Hepatocyte (in vitro differentiated cells): Measurements from ENCODE around the gene RPL39L. TPM values are rescaled to one million over a fixed set of nuclear protein-coding genes. Genes with fewer than 3 reads are reported as not detected.

ENCODE experiments used
- DNase-seq: peaks from one replicate; pipeline ENCODE4 v3.0.0-alpha.2; 2016; ENCODE audit warnings: low spot score
- H2AFZ ChIP-seq: fragments of 200-600 bp; sonication (generic); 2 replicates; pipeline ENCODE4 v1.6.0; 2016; ENCODE audit warnings: antibody characterized with exemption, mild to moderate bottlenecking
- H3K27ac ChIP-seq: fragments of 200-600 bp; sonication (generic); 2 replicates; pipeline ENCODE4 v1.5.1; 2016; ENCODE audit warnings: mild to moderate bottlenecking
- H3K27me3 ChIP-seq: fragments of 200-600 bp; sonication (generic); 2 replicates; pipeline ENCODE4 v1.6.1; 2016
- H3K36me3 ChIP-seq: fragments of 200-600 bp; sonication (generic); replicated peaks from 2 replicates; pipeline ENCODE4 v1.5.1; 2016; ENCODE audit warnings: low read depth; ENCODE audit not compliant: insufficient read depth
- H3K4me1 ChIP-seq: fragments of 200-600 bp; sonication (generic); 2 replicates; pipeline ENCODE4 v1.5.1; 2016; ENCODE audit warnings: mild to moderate bottlenecking, moderate library complexity; ENCODE audit not compliant: insufficient read depth
- H3K4me2 ChIP-seq: fragments of 200-600 bp; sonication (generic); 2 replicates; pipeline ENCODE4 v1.6.0; 2016
- H3K4me3 ChIP-seq: fragments of 200-600 bp; sonication (generic); 2 replicates; pipeline ENCODE4 v1.5.1; 2016; ENCODE audit warnings: mild to moderate bottlenecking
- H3K79me2 ChIP-seq: fragments of 200-600 bp; sonication (generic); 2 replicates; pipeline ENCODE4 v1.6.0; 2017; ENCODE audit warnings: mild to moderate bottlenecking
- H3K9me2 ChIP-seq: fragments of 200-600 bp; sonication (generic); replicated peaks from 2 replicates; pipeline ENCODE4 v1.6.0; 2017; ENCODE audit warnings: mild to moderate bottlenecking; ENCODE audit not compliant: insufficient read depth
- H3K9me3 ChIP-seq: fragments of 200-600 bp; sonication (generic); 2 replicates; pipeline ENCODE4 v1.5.1; 2016; ENCODE audit warnings: low read depth, mild to moderate bottlenecking
- H4K20me1 ChIP-seq: fragments of 200-600 bp; sonication (generic); 2 replicates; pipeline ENCODE4 v1.6.0; 2016; ENCODE audit warnings: mild to moderate bottlenecking; ENCODE audit not compliant: insufficient read depth, poor library complexity, severe bottlenecking
- EZH2 ChIP-seq: fragments of 200-600 bp; sonication (generic); IDR thresholded peaks from 2 replicates; pipeline ENCODE4 v1.6.1; 2016; ENCODE audit warnings: antibody characterized with exemption, mild to moderate bottlenecking, borderline replicate concordance
- EZH2phosphoT487 ChIP-seq: fragments of 200-600 bp; sonication (generic); IDR thresholded peaks from one replicate; pipeline ENCODE4 v1.6.1; 2018; ENCODE audit warnings: antibody characterized with exemption, mild to moderate bottlenecking, low read depth, moderate library complexity; ENCODE audit not compliant: unreplicated experiment, severe bottlenecking
- WGBS: methylation state at CpG from one replicate; pipeline ENCODE4 v1.1.6; 2016; ENCODE audit warnings: low lambda C conversion rate; ENCODE audit errors: missing lambda C conversion rate; 5-methylcytosine and 5-hydroxymethylcytosine counted together
- polyA plus RNA-seq: library from polyadenylated mRNA; unstranded; fragments of >200 nt; fragmentation: Nextera tagmentation; extraction: Ambion mirVana; gene quantifications from 2 replicates; pipeline ENCODE4 v1.2.1, GENCODE V29; 2016
- total RNA-seq: library from RNA; depleted of rRNA; stranded (reverse); fragments of >200 nt; gene quantifications from 2 replicates; pipeline ENCODE4 v1.2.3, GENCODE V29; 2014
- TF ChIP-seq, protein P1 (sequence below): fragments of 200-600 bp; sonication (generic); IDR thresholded peaks from 2 replicates; pipeline ENCODE4 v1.5.1; 2016; ENCODE audit warnings: antibody characterized with exemption, mild to moderate bottlenecking; ENCODE audit not compliant: poor library complexity

The RPL39L gene
- total and polyA plus RNA-seq, 2 experiments from 2014 or later = 9.7 to 11.1 TPM

DNA sequence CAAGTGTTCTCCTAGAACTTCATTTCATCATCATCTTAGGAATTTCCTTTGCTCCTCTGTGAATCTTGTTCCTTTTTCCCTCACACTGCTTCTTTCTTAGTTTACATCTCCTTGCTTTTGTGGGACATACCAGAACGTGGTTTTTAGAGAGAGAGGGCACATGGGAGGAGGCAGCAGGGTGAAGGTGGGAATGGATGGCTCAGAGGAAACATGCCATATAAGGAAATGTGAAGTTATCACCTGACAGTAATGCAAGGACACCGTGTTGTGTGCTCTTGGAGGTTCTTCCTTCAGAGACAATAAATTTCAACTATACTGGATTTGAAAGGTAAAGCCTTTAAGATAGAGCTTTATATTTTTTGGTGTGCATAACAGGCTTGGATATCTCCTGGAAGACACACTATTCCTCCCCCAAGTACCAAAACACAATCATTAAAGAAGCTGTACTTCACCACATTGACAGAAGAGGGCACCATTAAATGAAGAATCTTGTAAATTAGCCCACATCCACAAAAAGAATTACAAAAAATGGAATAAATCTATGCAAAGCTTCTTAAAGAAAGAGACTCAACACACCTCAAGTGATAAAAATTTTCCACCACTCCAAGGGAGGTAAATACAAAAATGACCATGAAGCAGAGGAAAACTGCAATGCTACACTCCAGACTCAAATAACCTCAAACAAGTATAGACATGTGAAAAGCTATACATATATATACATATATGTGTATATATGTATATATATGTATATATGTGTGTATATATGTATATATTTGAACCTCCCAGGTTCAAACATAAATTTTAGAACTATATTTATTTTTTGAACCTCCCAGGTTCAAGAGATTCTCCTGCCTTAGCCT is 26.1 kb downstream of the RPL39L start:
- no peaks in the 10 kb centered on the region for H3K9me2 ChIP-seq
- H3K4me3 ChIP-seq = no peak overlapping the region
- H3K27ac ChIP-seq = no peak overlapping the region
- TF ChIP-seq EZH2phosphoT487 (no peak), EZH2 (no peak)
- TF ChIP-seq, protein P1, sequence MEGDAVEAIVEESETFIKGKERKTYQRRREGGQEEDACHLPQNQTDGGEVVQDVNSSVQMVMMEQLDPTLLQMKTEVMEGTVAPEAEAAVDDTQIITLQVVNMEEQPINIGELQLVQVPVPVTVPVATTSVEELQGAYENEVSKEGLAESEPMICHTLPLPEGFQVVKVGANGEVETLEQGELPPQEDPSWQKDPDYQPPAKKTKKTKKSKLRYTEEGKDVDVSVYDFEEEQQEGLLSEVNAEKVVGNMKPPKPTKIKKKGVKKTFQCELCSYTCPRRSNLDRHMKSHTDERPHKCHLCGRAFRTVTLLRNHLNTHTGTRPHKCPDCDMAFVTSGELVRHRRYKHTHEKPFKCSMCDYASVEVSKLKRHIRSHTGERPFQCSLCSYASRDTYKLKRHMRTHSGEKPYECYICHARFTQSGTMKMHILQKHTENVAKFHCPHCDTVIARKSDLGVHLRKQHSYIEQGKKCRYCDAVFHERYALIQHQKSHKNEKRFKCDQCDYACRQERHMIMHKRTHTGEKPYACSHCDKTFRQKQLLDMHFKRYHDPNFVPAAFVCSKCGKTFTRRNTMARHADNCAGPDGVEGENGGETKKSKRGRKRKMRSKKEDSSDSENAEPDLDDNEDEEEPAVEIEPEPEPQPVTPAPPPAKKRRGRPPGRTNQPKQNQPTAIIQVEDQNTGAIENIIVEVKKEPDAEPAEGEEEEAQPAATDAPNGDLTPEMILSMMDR = peak; percentile 58
- no peaks in the 10 kb centered on the region for H3K79me2 ChIP-seq
- 38% methylated on average over 2 of the region's 2 CpGs for WGBS
- no peaks in the 10 kb centered on the region for H3K4me1 ChIP-seq
- peak; percentile 24 for DNase-seq
- H4K20me1 ChIP-seq = no peaks in the 10 kb centered on the region
- no peaks in the 10 kb centered on the region for H3K9me3 ChIP-seq
- H3K4me2 ChIP-seq = no peak overlapping the region
- H2AFZ ChIP-seq = no peak overlapping the region
- no peaks in the 10 kb centered on the region for H3K36me3 ChIP-seq
- no peaks in the 10 kb centered on the region for H3K27me3 ChIP-seq

- TF ChIP-seq EZH2 (no peak), EZH2phosphoT487 (no peak)
- TF ChIP-seq, protein P1 = no peak
- no peak overlapping the region for H3K4me2 ChIP-seq
- no peaks in the 10 kb centered on the region for H3K9me2 ChIP-seq
- H3K9me3 ChIP-seq = no peaks in the 10 kb centered on the region
- H4K20me1 ChIP-seq = no peaks in the 10 kb centered on the region
- H3K4me3 ChIP-seq = no peak overlapping the region
- no peak for DNase-seq
- H3K36me3 ChIP-seq = no peaks in the 10 kb centered on the region
- no peaks in the 10 kb centered on the region for H3K79me2 ChIP-seq
- H3K27ac ChIP-seq = no peak overlapping the region
- 86% methylated on average over 1 of the region's 1 CpG for WGBS
- H3K4me1 ChIP-seq = no peaks in the 10 kb centered on the region
- no peaks in the 10 kb centered on the region for H3K27me3 ChIP-seq
- no peak overlapping the region for H2AFZ ChIP-seq
Measured at GRCh38 chr3:187110156-187110555, 29.1 kb downstream of the RPL39L start.

- DNase-seq = no peak
- H3K4me2 ChIP-seq = no peak overlapping the region
- 85% methylated on average over 3 of the region's 3 CpGs for WGBS
- no peaks in the 10 kb centered on the region for H3K9me3 ChIP-seq
- no peaks in the 10 kb centered on the region for H4K20me1 ChIP-seq
- no peak overlapping the region for H3K4me3 ChIP-seq
- TF ChIP-seq, protein P1 = no peak
- TF ChIP-seq EZH2 (no peak), EZH2phosphoT487 (no peak)
- H3K9me2 ChIP-seq = no peaks in the 10 kb centered on the region
- H3K36me3 ChIP-seq = no peaks in the 10 kb centered on the region
- H3K79me2 ChIP-seq = no peaks in the 10 kb centered on the region
- no peaks in the 10 kb centered on the region for H3K27me3 ChIP-seq
- no peak overlapping the region for H3K27ac ChIP-seq
- no peaks in the 10 kb centered on the region for H3K4me1 ChIP-seq
- no peak overlapping the region for H2AFZ ChIP-seq
Measured at GRCh38 chr3:187107989-187108388, 31.3 kb downstream of the RPL39L start.
